ENCODE results near the gene KIF1A. TPM values are rescaled to one million over a fixed set of nuclear protein-coding genes. Genes with fewer than 3 reads are reported as not detected.

KIF1A gene
- total RNA-seq, 2 experiments from 2014 or later: 9.0 to 10.2 TPM

GRCh38 chr2:240864475-240864874 is 44.5 kb upstream of the KIF1A start:
- Mint-ChIP-seq H3K9me3 (no peaks in the 10 kb centered on the region), H3K36me3 (ENCODE audit: low read depth) (no peaks in the 10 kb centered on the region), H3K4me1 (ENCODE audit: low read depth) (no peaks in the 10 kb centered on the region), H3K4me3 (no peak overlapping the region), H3K27ac (no peak overlapping the region), H3K27me3 (peaks cover 4% of the 10 kb centered on the region)
- no peak for TF ChIP-seq CTCF (IDR thresholded peaks at IDR 0.05)
- ChIA-PET CTCF (no interaction called here), POLR2A (interaction anchor here (1.2 kb wide), 1 partner anchor 34 kb away, joined by 3 read pairs; no protein-coding TSS in a partner anchor)
- ATAC-seq (no peak), DNase-seq (no peak)
- intact Hi-C loops (cut with micrococcal nuclease): loop anchor here (5.0 kb wide), 1 partner anchor 208 kb away; no protein-coding TSS in a partner anchor

- Mint-ChIP-seq H3K27me3 (peaks cover 4% of the 10 kb centered on the region), H3K4me1 (ENCODE audit: low read depth) (no peaks in the 10 kb centered on the region), H3K4me3 (no peak overlapping the region), H3K36me3 (ENCODE audit: low read depth) (no peaks in the 10 kb centered on the region), H3K9me3 (no peaks in the 10 kb centered on the region), H3K27ac (no peak overlapping the region)
- TF ChIP-seq CTCF (IDR thresholded peaks at IDR 0.05): no peak
- no peak for ATAC-seq
- CTCF ChIA-PET: interaction anchor here (1.8 to 3.7 kb wide), 3 partner anchors 10 to 53 kb away, joined by 6 to 23 read pairs (median 9); no protein-coding TSS in a partner anchor
- no peak for DNase-seq
- POLR2A ChIA-PET: no interaction called here
- intact Hi-C loops (cut with micrococcal nuclease): loop anchor here (5.0 kb wide), 1 partner anchor 211 kb away; no protein-coding TSS in a partner anchor
These were observed 41.5 kb upstream of the KIF1A start for GRCh38 chr2:240861547-240861946.

DNA sequence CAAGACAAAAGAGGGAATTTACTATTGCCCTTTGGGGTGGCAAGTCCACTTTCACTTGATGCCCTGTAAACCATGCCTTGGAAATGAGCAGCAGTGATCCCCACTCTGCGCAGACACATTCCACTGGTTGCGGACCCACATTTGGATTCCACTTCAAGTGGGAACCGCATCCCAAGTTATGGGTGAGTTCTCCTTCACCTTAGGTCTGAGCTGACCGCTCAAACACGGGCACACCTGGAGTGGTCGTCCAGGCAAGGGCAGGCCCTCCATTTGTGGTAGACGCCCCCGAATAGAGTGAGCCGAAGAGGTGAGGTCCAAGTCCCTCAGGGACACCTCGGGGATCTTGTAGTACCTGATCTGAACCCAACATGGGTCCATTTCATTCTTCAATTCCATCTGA is 38.9 kb upstream of the KIF1A start:
- H3K4me3 Mint-ChIP-seq: no peak overlapping the region
- ATAC-seq: no peak
- intact Hi-C loops (cut with micrococcal nuclease): no loop called here
- DNase-seq: no peak
- H3K9me3 Mint-ChIP-seq: peaks cover 5% of the 10 kb centered on the region
- H3K27me3 Mint-ChIP-seq: no peaks in the 10 kb centered on the region
- no peaks in the 10 kb centered on the region for H3K4me1 Mint-ChIP-seq (ENCODE audit: low read depth)
- no peak overlapping the region for H3K27ac Mint-ChIP-seq
- ChIA-PET POLR2A (no interaction called here), CTCF (no interaction called here)
- no peaks in the 10 kb centered on the region for H3K36me3 Mint-ChIP-seq (ENCODE audit: low read depth)
- TF ChIP-seq CTCF (IDR thresholded peaks at IDR 0.05): no peak

DNA sequence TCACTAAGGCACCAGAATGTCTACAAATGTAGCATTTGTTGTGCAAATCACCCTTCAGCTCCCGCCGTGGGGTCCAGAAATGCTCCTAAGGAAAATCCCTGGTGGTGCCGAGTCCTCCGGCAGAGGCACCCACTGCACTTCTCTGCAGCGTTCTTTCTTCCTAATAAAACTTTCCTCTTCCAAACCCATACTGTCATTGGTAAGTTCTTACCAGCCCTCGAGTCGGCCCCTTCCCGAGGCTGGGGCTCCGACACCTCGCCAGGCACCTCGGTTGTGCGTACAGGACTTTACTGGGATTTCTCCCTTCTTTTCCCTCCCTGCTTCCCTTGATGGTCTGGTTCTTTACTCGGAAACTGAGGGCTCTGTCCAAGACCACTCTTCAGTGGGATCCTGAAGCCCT is 38.3 kb upstream of the KIF1A start:
- intact Hi-C loops (cut with micrococcal nuclease): no loop called here
- Mint-ChIP-seq H3K27ac (no peak overlapping the region), H3K9me3 (peaks cover 5% of the 10 kb centered on the region), H3K27me3 (no peaks in the 10 kb centered on the region), H3K4me3 (no peak overlapping the region), H3K36me3 (ENCODE audit: low read depth) (no peaks in the 10 kb centered on the region), H3K4me1 (ENCODE audit: low read depth) (no peaks in the 10 kb centered on the region)
- ATAC-seq (no peak), DNase-seq (no peak)
- no peak for TF ChIP-seq CTCF (IDR thresholded peaks at IDR 0.05)
- ChIA-PET POLR2A (no interaction called here), CTCF (no interaction called here)

GRCh38 chr2:240857039-240858008 is 37.3 kb upstream of the KIF1A start:
- DNase-seq (no peak), ATAC-seq (no peak)
- H3K4me1 Mint-ChIP-seq (ENCODE audit: low read depth): no peaks in the 10 kb centered on the region
- ChIA-PET CTCF (no interaction called here), POLR2A (no interaction called here)
- no peak overlapping the region for H3K27ac Mint-ChIP-seq
- H3K9me3 Mint-ChIP-seq: peaks cover 5% of the 10 kb centered on the region
- H3K36me3 Mint-ChIP-seq (ENCODE audit: low read depth): no peaks in the 10 kb centered on the region
- TF ChIP-seq CTCF (IDR thresholded peaks at IDR 0.05): no peak
- H3K4me3 Mint-ChIP-seq: no peak overlapping the region
- intact Hi-C loops (cut with micrococcal nuclease): no loop called here
- no peaks in the 10 kb centered on the region for H3K27me3 Mint-ChIP-seq
